Effector CD8-positive, alpha-beta T cell (primary cell): Measurements from ENCODE around the gene CD1D.
"Not testable (repeated sequence)": the region's sequence is repeated elsewhere in the genome, so short reads cannot be mapped to it uniquely, and the experiment has no call there.

Experiments
- DNase-seq: peaks from one replicate; lab custom pipeline; 2025; lab: John Stamatoyannopoulos, UW

Gene CD1D

DNA sequence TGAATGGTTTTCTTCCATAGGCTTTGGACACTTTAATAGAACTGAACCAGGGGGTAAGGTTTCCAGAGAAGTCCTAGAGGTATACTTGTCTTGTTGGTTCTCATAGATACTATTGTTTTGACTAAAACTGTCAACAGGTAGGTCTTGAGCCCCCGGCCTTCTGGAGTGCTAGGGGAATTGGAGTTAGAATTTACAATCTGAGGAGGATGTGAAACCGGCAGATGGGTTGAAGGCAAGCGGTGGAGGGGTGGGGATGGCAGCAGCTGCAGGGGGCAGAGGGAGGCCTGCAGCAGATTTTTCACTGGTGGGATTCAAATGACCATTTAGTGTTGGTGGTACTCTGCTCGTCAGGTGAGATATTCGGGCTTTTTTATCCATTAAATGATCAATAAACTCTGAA, 4.3 kb upstream of the CD1D start:
- DNase-seq, result no peak

DNA sequence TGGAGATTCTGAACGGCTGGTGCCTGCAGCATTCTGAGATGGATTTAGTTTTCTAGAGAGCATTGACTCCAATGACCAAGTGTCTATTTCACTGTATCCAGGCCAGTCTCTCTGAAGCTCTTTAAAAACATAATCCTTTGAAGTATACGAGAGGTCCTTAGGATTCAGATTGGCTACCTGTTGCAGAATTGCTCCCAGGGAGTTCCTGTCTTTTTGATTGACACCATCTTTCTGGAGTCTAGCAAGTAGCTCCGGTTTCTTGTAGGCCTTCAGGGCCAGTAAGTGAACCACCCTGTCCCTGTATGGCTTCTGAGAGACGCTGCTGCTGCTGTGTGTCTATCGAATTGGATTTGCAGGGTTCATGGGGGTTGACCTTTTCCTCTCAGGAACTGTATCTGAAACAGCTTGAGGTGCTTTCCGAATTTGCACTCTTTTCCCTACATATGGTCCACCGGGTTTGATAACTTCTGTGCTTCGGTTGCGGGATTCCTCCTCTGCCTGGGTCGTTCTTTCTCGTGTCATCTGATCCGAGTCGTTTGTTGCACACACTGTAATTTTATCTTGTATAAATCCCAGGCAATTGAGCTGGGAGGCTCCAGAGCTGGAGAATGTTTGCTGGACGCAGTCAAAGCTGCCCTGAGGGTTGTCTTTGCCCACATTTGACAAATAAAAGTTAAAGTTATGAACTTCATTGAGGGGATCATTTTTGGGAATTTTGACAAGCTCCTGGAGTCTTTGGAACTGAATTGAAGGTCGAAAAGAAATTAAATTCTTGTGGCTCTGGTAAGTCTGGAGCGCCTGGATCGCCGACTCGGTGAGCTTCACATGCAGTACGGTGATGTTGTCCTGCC, 3.6 kb upstream of the CD1D start:
- not testable (repeated sequence) for DNase-seq

DNA sequence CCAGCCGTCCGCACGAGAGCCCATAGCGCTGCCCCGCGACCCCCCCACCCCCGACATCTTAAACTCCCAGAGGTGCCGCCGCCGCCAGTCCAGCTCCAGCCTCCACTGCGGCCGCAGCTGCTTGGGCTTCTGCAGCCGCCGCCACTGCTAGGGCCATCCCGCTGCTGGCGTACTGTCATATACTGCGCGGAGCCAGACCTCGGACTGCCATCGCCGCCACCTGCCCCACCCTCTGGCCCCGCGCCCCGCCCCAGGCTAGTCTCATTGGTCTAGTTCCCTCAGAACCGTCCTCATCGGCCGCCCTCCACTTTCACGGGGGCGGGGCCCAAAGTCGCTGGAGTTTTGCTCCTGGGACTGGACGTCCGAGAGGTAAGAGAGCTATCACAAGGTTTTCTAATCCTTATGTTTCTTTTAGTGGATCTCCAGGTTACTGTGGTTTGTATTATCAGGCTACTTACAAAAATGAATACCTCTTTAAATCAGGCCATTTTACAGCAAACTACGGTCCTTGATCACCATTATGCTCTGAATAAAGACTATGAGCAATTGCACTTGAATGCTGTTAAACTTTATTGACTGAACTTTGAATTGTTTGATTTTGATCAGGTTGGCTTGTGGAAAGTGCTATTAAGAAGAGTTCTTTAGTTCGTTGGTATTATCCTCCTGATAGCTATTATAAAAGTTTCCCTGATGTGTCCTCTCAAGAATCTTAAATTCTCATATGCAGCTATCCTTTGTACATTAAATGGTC, 2.8 kb upstream of the CD1D start:
- no peak for DNase-seq

DNA sequence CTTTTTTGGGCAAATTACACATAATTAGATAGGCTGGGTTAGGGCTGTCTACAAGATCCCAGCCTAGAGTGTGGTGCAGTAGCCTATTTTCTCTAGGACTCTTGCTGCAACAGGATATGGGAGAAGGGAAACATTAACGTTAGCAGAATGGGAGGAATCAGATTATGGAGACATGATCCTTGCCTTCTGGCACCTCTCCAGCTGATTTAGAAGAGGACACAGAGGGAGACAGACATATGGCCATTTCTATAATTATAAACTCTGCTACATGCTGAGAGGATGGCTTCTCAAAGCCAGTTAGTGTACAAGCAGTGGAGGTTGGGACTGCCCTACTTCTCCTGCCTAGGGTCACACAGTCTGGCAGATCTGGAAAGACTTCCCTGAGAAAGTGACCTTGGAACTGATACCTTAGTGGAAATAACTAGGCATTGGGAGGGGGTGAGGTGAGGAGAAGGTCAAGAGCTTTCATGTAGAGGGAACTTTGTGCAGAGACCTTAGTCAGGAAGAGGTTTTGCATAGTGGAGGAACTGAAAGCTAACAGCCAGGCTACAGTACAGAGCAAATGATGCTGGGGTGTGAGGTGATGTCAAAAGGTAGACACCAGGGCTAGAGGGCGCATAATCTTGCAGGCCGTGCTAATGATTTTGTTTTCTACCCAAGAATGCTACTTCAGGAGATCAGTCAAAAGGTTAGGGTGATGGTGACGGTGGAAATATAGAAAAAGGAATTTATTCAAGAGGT, 1.2 kb upstream of the CD1D start:
- DNase-seq, result no peak

DNA sequence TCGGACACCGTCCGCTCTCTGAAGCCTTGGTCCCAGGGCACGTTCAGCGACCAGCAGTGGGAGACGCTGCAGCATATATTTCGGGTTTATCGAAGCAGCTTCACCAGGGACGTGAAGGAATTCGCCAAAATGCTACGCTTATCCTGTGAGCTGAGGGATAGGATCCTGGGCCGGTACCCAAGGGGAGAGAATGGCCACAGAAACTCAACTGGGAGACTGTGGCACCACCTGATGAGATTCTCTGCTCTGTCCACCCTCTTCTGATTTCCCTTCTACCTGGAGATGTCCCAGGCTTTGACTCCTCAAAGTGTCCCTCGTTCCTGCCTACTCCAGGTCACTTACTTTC, 855 bp downstream of the CD1D start:
- no peak for DNase-seq

DNA sequence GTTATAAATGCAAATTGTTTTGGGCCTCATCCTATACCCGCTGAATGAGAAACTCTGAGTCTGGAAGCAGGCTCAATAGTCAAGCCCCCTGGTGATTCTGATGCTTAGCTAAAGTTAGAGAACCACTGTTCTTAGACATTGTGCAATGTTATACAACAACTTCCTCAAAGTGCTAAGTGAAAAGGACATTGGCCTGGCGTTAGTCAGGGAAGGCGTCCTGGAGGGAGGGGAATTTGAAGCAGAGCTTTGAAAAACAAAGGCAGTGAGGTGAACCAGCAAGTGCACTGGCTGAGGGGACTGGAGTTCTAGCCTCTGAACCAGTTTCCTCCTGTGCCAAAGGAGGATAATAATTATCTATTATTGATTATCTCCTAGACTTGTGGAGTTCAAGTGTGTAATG, 5.1 kb downstream of the CD1D start:
- DNase-seq, result no peak

DNA sequence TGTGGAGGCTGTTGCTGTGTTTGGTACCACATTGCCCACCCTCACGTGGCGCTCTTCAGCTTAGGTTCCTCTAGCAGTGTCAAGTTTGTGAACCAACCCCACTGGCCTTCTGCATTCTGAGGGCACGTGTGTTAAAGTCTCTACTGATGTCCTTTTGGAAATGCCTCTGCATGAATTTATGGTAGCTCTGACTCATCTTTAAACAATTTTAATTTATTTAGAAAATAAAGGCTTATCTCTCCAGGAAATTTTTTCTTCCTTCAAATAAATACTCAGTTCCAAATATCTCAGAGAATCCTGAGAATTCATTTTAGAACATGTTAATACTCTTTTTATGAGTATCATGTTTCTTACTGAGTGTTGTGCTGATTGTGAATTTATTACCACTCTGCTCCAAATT, 5.5 kb downstream of the CD1D start:
- DNase-seq, result no peak

DNA sequence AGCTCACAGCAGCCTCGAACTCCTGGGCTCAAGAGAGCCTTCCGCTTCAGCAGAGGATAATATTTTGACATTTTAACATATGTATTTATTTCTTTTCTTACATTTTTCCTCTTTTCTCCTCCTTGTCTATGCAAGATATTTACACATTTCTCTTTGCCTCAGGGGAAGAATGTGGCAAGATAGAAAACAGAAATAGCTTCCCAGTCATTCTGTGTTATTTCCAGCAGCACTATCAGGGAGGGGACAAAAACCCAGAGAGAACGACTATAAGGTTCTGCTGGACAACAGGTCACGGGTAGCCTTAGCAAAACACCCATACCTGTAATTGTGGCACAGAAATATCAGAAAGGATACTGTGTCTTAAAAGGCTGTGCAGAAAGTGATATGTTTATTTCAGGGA, 7.9 kb downstream of the CD1D start:
- DNase-seq, result no peak

DNA sequence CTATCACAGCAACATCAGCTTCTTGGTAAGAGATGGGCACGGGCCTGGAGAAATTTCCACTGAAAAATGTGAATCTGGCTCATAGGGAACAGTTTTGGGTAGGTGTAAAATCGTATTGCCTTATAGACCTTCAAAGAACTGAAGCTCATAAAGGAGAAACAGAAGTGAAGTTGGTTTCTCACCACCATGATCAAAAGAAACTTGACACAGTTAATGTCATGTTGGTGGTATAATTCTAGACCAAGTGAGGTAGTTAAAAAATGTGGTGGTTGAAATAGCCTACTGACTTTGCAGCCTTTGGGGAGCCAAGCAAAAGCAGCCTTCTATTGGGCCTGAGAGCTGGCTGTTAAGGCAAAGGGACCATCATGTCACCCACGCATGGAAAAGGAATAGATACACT, 8.9 kb downstream of the CD1D start:
- DNase-seq, result no peak

DNA sequence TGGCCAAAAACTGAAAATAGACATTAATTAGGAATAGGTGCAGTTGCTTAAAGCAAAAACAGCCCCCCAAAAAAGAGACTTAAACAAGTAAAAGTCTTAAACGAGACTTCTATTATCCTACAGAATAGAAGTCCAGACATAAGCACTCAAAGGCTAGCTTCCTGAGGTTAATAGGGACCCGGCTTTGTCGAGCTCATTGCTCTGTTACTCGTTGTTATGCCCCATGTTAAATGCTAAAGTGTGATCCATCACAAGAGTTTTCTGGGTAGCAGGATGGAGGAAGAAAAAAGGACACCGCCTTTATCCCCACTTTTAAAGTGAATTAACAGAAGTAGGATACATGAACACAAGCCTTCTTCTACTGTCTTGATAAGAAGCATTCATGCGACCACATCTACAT, 10.6 kb downstream of the CD1D start:
- DNase-seq, result no peak

DNA sequence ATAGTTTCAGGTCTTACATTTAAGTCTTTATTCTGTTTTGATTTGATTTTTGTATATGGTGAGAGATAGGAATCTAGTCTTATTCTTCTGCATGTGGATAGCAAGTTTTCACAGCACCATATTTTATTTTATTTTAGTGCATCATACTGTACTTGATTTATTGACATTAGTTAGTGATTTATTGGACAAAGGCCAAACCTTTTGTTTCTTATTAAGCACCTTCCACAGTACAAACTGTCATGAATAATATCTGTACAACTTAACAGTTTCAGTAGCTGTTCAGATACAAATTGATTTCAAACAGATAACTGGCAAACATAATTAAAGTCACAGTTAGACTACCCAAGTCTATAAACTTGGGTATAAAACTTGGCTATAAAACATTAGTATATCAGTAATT, 15.8 kb downstream of the CD1D start:
- DNase-seq, result no peak

DNA sequence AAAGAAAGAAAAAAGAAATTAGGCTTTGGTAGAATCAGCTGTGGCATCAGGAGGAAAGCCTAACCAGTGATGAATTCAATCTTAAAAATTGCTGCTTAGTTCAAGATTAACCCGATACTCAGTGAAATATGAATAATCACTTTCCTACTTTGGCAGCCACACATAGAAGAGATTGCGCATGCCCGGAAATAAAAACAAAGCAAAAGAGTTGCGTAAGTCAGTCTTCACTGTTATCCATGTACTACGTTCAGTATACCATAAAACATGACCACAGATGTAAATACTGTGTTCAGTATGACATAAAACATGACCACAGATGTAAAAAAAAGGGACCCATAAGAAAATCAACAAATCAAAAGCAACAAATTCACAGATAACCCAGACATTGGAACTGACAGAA, 19.2 kb downstream of the CD1D start:
- no peak for DNase-seq

DNA sequence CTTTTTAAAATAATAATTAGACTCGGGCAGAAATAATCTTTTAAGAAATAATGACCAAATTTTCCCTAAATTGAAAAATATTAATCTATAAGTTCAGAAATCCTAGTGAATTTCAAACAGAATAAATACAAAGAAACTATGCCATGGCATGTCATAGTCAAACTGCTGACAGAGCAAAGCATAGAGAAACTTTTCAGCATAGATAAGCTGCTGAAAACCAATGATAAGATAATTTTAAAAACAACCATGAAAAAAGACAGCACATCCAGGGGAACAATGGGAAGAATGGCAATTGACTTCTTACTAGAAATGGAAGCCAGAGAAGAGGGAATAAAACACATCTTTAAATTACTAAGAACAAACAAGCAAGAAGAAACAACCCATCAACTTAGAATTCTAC, 19.8 kb downstream of the CD1D start:
- DNase-seq, result no peak

DNA sequence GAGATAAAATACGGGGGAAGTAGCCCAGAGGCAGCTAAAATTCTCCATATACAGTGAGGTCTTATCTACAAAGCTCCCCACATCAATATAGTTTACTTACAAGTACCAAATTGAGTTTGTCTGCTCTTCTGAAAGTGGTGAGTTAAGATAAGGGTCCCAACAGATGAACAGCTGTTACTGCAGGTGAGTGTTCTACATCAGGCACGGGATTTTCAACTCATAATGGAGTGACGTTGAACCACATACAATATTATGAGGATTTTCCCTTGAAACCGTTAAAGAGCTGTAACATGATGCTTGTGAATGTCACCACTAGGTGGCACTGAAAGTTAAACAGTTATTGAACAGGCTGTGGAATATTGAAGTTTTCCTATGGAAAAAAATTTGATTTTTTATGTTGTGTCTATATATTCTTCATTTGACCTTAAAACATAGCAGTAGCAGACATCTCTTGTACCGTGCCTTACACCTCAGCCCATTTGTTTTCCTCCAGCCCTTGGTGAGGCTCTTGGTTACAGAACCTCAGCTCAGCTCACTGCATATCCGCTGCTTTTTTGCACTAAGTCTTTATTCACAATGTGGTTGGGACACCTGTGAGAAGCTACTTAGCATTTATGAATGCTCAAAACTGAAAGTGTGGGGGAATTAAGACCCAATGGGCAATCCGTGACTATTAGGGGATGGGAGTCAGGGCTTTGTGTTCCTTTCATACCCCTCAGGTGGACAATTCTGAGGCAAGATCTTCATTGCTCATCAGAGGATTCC, 23.2 kb downstream of the CD1D start:
- DNase-seq, result no peak

DNA sequence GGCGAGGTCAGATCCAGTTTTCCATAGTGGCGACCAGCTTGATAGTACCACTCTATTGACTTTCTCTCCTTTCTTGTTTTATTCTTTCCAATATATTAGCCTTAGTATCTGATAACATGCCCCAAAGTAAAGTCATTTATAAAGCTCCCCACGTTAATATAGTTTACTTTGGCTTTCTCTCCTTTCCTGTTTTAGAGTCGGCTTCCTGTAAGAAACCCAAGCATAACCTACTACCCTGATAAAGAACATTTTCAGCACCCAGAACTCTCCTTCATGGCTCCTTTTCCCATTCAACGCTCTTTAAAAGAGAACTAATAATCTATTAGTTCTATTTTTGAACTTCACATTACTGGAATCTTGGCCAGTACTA, 23.7 kb downstream of the CD1D start:
- no peak for DNase-seq

DNA sequence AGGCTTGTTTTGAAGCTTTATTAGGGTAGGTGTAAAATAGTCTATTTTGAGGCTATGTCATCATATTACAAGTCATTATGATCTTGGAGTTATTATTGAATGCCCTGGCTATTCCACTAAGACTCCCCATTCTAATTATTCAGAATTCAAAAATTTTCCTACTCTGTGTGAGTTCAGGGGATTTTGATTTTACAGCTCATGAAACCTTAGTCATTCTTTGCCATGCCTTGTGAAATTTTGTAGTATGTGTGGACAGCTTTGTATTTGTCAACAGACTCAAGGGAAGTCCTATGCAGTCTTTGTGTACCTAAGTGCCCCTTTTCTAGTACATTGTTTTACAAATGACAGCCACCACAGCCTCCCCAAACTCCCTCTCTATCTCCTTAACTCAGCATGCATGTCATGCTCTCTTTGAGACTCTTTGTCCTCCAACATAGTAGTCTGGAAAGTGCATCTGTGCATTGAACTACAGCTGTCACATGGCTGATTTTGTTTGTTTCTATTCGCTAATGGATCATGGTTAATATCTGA, 28.0 kb downstream of the CD1D start:
- no peak for DNase-seq

DNA sequence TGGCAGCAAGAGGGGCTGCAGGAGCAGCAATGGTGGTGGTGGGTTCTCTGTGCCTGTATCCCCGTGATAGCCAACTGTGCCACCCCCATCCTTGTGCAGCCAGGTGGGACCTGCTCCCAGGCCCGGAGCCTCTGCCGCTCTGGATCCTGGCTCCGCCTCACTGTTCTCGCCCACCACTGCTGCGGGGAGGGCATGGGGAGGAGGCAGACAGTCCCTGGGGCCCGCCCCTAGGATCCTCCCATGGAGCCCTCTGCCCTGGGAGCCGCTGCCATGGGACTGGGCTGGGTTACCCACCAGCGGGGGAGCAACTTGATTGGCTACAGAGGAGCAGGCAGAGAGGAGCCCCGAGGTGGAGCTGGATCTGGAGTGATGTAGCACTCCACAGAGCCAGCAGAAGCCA, 31.6 kb downstream of the CD1D start:
- no peak for DNase-seq

DNA sequence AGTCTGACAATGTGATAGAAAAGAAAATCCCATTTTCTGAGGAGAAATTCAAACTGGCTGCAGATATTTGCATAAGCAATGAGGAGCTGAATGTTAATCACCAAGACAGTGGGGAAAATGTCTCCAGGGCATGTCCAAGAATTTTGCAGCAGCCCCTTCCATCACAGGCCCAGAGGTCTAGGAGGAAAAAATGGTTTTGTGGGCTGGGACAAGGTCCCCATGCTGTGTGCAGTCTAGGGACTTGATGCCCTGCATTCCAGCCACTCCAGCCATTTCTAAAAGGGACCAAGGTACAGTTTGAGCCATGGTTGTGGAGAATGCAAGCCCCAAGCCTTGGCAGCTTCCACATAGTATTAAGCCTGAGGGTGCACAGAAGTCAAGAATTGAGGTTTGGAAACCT, 42.8 kb downstream of the CD1D start:
- DNase-seq, result not testable (repeated sequence)

DNA sequence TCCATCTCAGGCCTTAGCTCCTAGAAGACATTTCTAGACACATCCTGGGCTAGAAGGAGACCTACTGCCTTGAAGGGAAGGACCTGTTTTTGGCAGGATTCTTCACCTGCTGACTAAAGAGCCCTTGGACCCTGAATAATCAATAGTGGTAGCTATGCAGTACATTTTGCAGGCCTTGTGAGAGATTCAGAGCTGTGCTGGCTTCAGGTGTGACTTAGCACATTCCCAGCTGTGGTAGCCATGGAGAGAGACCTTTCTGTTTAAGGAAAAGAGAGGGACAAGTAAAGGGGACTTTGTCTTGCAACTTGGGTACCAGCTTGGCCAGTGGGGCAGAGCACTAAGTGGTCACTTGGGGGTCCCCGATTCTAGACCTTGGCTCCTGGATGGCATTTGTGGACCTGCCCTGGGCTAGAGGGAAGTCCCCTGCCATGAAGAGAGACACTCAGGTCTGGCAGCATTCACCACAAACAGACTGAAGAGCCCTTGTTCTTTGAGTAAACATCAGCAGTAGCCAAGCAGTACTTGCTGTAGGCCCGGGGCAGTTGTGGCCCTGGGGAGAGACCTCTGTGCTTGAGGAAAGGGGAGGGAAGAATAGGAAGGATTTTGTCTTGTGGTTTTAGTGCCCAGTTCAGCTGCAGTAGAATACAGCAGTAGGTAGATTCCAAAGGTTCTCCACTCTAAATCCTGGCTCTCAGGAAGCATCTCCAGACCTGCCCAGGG, 47.4 kb downstream of the CD1D start:
- no peak for DNase-seq
